GM21447 (cell line): Measurements from ENCODE around the gene RIMBP2.
"Not testable (repeated sequence)": the region's sequence is repeated elsewhere in the genome, so short reads cannot be mapped to it uniquely, and the experiment has no call there.

ENCODE experiments used
- ATAC-seq: cut with Tn5 transposase; IDR thresholded peaks from one replicate; pipeline ENCODE4 v1.9.1; 2021; ENCODE audit not compliant: unreplicated experiment

Gene RIMBP2, protein sequence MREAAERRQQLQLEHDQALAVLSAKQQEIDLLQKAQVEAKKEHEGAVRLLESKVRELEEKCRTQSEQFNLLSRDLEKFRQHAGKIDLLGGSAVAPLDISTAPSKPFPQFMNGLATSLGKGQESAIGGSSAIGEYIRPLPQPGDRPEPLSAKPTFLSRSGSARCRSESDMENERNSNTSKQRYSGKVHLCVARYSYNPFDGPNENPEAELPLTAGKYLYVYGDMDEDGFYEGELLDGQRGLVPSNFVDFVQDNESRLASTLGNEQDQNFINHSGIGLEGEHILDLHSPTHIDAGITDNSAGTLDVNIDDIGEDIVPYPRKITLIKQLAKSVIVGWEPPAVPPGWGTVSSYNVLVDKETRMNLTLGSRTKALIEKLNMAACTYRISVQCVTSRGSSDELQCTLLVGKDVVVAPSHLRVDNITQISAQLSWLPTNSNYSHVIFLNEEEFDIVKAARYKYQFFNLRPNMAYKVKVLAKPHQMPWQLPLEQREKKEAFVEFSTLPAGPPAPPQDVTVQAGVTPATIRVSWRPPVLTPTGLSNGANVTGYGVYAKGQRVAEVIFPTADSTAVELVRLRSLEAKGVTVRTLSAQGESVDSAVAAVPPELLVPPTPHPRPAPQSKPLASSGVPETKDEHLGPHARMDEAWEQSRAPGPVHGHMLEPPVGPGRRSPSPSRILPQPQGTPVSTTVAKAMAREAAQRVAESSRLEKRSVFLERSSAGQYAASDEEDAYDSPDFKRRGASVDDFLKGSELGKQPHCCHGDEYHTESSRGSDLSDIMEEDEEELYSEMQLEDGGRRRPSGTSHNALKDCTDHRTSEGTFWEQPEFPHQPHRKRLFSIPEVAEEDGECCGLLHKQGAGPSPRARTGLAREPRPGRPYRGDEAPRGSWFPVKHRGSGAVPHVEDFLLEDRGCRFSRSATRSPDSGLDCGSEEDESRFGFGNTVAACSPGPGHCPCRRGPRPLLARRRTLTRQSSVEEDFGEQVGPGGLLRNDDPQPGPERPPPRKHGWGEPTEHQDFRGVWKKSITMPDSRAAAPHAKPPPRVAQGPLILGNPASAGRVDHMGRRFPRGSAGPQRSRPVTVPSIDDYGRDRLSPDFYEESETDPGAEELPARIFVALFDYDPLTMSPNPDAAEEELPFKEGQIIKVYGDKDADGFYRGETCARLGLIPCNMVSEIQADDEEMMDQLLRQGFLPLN (N-terminal part only)

DNA sequence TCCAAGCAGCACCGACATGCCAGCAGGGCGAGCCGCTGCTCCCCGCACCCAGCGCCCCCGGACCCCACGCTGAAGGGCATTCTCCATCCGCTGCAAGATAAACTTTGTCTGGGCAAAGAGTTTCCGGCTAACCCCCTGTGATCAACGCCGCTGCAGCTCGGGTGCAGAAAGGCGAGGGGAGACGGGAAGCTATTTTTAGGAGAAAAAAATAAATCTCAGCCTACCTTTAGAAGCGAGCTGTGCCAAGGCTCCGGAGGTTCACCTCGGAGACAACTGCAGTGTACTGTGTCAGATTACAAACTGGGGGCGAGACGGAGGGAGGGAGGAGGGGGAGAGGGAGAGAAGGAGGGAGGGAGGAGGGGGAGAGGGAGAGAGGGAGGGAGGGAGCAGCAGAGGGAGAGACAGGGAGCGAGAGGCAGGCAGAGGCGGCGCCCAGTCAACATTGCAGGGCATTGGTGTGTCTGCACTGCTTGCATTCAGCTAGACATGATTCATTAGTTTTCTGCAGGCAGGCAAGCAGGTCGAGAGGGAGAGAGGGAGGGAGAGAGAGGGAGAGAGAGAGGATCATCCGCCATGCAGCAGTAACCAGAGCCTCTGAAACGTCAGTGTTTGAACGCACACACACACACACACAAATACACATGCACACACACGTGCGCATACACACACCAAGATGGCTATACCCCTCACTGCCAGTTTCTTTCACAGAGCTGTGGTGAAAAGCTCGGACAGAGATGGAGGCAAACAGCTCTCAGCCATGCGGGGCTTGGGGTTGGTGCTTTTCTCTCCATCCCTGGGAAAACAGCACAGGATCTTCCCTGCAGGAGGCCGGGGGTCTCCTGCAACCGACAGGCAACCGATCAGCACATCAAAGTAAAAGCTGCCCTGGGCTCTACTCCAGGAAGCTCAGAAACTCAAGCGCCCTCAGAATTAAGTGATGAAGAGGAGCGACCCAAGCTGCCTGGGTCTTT, at the start of gene RIMBP2:
Gene RIMBP2 (minus strand): TSS at position 302 of the 971 bp plus-strand sequence. CDS start 237,286 bp downstream, outside the sequence.
- ATAC-seq: no peak

DNA sequence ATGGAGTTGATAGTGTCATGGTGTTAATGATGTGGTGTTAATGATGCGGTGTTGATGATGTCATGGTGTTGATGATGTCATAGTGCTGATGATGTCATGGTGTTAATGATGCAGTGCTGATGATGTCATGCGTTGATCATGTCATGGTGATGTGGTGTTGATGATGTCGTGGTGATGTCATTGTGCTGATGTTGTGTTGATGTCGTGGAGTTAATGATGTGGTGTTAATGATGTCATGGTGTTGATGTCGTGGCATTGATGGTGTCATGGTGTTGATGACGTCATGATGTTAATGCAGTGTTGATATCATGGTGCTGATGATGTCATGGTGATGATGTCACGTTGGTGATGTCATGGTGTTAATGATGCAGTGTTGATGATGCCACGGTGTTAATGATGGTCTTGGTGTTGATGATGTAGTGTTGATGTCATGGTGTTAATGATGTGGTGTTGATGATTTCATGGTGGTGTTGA, 49.1 kb upstream of the RIMBP2 start:
- ATAC-seq: no peak

DNA sequence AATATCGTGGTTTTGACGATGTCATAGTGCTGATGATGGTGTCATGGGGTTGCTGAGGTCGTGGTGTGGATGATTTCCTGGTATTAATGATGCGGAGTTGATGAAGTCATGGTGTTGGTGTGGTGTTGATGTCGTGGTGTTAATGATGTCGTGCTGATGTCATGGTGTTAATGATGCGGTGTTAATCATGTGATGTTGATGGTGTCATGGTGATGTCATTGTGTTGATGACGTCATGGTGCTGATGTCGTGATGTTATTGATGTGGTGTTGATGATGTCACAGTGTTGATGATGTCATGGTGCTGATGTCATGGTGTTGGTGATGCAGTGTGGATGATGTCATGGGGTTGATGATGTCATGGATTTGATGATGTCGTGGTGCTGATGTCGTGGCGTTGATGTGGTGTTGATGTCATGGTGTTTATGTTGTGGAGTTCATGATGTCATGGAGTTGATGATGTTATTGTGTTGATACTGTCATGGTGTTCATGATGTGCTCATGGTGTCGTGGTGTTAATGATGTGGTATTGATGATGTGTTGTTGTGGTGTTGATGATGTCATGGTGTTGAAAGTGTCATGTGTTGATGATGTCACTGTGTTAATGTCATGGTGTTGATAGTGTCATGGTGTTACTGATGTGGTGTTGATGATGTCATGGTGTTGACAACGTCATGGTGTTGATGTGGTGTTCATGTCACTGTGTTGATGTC, 48.5 kb upstream of the RIMBP2 start:
- ATAC-seq: no peak

DNA sequence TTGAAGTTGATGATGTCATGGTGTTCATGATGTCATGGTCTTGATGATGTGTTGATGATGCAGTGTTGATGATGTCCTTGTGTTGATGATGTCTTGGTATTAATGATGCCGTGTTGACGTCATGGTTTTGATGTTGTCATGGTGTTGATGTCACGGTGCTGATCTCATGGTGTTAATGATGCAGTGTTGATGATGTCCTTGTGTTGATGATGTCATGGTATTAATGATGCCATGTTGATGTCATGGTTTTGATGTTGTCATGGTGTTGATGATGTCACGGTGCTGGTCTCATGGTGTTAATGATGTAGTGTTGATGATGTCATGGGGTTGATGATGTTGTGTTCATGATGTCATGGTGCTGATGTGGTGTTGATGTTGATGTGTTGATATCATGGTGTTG, 48.0 kb upstream of the RIMBP2 start:
- ATAC-seq: no peak

DNA sequence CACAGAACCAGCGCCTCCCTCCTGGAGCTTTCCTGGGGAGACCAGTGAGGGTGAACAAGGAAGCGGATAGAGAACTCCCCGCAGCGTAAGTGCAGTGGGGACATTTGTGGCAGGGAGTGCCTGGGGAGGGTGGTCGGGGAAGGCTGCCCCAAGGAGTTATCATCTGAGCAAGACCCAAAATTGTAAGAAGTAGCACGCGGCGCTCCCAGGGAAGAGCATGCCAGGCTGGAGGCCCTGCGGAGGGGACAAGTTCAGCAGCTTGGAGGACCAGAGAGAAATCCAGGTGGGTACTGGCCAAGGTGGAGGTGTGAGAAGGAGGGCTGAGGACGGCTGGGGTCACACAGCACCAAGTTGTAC, 46.2 kb upstream of the RIMBP2 start:
- ATAC-seq: no peak

DNA sequence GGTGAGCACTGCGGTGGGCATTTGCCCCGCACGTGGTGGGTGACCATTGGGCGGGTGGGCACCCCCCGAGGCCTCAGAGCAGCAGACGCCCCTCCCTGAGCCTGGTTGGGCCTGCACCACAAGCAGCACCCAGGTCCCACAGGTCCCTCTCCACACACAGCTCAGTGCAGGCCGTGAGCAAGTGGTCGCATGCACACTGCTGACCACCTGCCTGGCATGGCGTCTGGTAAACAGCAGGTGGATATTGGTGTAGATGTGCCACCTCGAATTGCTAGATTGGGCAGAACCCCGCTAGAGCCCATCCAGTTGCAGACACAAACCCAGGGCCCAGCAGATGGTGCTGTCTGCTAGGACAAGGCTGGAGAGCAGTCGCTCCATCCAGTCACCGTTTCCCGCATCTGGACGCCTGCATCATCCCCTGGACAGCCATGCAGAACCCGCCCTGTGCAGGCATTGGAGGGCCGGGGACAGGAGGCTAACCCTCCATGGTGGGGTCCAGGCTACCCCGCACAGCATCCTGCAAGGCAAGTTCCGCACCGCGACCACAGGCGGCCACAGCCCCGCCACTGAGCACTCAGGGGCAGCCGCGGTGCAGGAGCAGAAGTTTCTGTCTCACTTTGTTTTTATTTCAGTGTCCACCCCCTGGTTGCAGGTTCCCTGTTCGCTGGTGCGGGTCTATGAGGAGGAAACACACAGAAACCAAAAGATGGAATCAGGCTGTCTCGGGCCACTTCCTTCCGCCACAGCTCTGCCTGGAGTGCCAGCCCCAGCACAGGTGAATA, 45.6 kb upstream of the RIMBP2 start:
- peak; percentile 66 for ATAC-seq

DNA sequence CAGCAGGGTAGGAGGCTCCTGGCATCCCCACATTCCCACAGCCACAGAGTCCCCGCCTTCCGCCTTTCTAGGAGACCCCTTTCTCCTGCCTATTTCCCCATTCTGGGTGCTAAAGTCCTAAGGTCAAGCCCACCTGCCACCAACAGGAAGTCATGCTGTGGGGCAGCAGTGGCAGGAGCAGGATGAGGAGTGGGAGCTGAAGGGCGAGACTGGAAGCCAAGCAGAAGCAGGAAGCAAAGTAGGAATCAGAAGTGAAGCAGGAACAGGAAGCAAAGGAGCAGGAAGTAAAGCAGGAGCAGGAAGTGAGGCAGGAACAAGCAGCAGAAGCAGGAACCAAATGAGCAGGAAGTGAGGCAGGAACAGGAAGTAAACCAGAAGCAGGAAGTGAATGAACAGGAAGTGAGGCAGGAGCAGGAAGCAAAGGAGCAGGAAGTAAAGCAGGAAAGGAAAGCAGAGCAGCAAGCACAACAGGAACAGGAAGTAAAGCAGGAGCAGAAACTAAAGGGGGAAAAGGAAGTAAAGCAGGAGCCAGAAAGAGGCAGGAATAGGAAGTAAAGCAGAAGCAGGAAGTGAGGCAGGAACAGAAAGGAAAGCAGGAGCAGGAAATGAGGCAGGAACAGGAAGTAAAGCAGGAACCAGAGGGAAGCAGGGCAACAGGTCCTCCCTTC, 38.3 kb upstream of the RIMBP2 start:
- ATAC-seq: no peak

DNA sequence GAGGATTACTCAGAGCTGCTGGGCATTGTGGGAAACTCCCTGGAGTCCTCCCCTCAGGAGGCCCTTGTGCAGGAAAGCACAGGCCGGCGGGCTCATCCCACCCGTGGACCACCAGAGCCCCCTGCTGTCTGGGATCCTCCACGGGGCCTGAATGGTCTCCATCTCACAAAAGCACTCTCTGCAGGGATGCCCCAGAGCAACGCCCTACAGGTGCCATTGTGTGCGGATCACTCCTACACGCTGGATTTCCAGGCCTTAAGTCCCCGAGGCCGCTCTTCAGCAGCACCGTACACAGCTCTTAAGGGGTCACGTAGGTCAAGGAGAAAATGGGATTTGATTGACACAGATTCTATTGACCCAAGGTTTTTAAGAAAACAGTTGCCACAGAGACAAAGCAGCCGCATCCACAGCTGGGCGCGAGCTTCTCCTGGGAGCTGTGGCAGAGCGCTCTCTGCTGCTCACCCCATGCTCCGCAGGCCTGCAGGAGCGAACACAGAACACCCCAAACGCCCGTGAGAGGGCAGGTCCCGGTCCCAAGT, 36.7 kb upstream of the RIMBP2 start:
- ATAC-seq: no peak

DNA sequence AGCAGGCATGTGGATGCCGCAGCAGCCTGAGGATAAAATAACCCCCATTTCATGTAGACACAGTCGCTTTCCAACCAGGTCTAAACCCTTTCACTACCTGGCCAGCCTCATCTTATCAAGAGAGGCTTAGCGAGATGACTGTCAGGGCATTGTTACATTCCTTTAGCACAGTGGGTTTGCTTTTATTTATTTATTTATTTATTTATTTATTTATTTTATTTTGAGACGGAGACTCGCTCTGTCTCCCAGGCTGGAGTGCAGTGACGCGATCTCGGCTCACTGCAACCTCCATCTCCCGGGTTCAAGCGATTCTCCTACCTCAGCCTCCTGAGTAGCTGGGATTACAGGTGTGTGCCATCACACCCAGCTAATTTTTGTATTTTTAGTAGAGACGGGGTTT, 35.9 kb upstream of the RIMBP2 start:
- ATAC-seq: not testable (repeated sequence)

DNA sequence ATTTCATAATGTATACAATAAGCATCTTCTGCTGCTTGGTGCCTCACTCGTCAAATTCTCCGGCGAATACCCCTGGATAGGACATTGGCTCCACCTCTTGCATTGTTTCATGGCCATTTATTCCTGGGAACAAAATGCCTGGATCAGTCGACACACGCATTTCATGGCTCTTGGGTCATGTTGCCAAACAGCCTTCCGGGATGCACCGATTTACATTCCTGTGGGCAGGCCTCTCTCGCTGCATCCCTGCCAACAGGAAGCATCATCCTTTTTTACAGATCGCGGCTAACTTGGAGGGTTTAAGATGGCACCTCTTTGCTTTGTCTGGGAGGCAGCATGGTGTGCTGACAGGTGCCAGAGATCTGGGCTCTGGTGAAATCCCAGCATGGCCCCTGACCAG, 32.7 kb upstream of the RIMBP2 start:
- no peak for ATAC-seq

DNA sequence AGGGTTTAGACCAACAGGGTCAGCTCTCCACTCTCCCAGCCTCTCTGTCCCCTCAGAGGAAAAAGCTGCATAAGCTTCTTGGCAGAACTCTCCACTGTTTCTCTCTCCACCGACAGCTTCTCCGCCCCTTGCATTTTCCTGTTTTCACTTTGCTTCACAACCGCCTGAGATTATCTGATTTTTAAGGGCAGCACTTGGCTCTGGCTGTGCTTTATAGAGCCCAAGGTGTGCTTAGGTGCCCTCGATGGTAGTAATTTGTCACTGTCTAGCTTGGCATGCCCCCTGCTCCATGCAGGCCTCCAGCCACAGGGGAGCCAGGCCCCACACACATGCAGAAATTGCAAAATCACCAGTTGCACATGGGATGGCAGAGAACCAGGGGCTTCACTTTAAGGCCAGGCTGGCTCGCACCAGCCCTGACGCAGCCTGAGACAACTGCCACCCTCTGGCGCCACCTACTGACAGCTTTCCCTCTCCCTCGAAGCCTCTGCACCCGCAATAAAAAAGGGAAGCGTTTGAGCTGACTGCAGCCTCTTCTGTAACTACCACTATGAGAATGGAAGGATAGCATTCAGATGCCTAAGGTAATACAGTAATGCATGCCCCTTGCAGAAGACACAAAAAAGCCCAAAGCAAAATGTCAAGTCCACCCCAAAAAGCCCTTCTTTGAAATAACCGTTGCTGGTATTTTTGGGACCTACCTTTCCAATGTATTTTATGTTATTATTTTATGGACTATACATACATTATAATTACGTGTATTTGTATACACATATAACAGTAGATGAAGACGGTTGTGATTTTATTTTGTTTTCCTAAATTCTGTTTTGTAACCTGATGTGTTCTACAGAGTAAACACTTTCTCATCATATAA, 32.0 kb upstream of the RIMBP2 start:
- peak; percentile 91 for ATAC-seq

DNA sequence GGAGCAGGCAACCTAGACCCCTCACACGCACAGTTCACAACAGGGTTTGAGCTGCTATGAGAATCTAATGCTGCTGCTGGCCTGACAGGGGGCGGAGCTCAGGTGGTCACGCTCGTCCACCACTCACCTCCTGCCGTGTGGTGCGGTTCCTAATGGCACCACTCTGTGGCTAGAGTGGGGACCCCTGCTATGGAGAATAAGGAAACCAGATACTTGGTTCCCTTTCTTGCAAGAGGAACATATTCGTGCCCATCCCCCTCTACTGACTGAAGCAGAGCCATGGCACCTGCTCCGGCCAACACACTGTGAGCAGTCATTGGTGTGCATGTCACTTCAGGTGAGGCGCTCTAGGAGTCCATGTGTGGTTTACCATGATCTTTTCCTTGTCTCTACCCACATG, 30.4 kb upstream of the RIMBP2 start:
- no peak for ATAC-seq

DNA sequence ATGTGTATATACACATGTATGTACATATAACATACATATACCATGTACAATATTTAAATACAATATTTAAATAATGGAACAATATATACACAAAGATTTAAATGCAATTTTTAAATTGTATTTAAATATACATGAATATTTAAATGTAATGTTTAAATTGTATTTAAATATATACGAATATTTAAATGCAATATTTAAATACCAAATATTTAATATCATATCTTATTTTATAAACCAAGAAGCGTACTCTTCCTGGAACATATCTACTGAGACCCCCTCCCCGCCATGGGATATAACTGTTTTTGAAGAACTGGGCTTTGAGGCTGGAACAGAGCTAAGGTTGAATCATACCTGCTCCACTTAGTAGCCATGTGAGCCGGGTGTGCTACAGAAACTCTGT, 29.8 kb upstream of the RIMBP2 start:
- no peak for ATAC-seq

DNA sequence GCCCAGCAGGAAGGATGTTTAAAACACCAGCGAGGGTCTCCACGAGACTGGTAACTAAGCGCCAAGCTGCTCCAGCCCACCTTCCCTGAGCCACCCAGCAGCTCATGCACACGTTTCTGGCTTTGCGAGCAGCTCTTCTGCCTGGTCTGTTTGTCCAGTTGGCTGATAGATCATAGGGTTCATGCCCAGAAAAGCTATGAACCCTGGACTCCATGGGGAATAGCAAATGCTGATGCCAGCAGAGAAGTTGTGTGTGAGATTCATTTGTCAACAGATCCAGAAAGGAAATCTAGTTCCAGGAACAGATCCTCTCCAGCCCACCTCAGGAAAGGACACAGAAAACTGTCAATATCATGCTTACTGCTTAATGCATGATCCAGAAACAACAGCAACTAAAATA, 28.2 kb upstream of the RIMBP2 start:
- no peak for ATAC-seq

DNA sequence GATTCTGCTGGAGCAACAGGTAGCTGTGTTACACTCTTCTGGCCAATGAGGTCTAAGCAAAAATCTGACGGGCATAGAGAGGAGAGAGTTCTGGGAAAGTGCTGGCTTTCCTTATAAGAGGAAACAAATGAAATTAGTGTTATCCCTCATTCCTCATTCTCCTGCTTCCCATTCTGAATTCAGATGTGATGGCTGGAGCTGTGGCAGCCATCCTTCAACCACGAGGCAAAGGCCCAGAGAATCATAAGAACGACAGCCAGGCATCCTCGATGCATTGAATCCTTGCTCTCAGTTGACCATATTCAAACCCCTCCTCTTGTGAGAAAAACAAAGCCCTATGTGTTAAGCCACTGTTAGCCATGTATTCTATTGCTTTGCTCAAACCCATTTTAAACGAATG, 27.5 kb upstream of the RIMBP2 start:
- ATAC-seq: no peak

DNA sequence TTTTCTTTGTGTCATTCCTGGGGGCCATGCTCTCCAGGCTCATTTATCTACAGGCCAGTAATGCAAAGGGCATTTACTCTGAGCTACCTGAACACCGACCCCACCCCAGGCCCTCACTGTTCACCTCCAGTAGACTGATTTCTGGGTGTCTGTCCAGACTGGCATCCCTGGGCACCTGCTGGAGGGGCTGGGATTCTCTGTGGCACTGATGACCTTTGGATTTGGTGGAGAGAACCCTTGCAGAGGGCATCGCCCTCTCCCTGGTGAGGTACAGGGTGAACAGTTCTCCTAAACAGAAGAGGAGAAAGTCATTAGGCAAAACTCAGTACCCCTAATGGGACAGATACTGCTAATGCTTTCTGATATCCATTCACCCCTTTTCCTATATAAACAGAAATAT, 27.1 kb upstream of the RIMBP2 start:
- no peak for ATAC-seq

DNA sequence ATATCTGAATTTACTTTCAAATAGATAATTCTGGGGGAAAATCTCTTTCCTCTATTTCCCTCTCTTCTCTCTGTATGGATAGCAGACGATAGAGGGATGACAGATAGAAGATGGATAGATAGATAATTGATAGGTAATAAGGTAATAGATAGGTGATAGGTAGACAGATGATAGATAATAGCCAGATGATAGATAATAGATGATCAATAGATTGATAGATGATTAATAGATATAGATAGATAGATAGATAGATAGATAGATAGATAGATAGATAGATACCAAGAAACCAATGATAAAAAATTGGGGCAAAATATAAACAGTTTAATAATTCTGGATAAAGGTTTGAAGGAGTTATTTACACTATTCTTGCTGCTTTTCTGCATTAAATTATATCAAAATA, 26.6 kb upstream of the RIMBP2 start:
- no peak for ATAC-seq
